Erythroblast (primary cell): ENCODE measurements around the gene MYO1D.

ENCODE experiments used
- GATA1 ChIP-seq: IDR thresholded peaks from 2 replicates; pipeline ENCODE4 v1.6.1; 2011; ENCODE audit warnings: low read depth, mild to moderate bottlenecking, control low read depth, low read length, moderate library complexity
- POLR2A ChIP-seq: IDR thresholded peaks from 2 replicates; pipeline ENCODE4 v1.6.1; 2011; ENCODE audit warnings: mild to moderate bottlenecking, low read length

- TF ChIP-seq POLR2A (no peak), GATA1 (no peak)
These were observed 359.8 kb downstream of the MYO1D start for GRCh38 chr17:32516940-32517701.
